HepG2 (cell line): Measurements from ENCODE around the gene CLIC1. TPM values are rescaled to one million over a fixed set of nuclear protein-coding genes. Genes with fewer than 3 reads are reported as not detected.

ENCODE experiments used
- HNF1B ChIP-seq: sonication (generic); formaldehyde crosslinking; IDR thresholded peaks from 2 replicates; pipeline ENCODE4 v1.5.1; 2020; ENCODE audit warnings: mild to moderate bottlenecking, moderate library complexity, missing genetic modification reagents
- KAT8 ChIP-seq: IDR thresholded peaks from 2 replicates; pipeline ENCODE4 v1.6.1; 2016; ENCODE audit warnings: missing genetic modification reagents, missing compliant biosample characterization
- MATR3 ChIP-seq: sonication (generic); formaldehyde crosslinking; IDR thresholded peaks from 2 replicates; pipeline ENCODE4 v1.4.0; 2020; ENCODE audit warnings: missing genetic modification reagents
- MXD1 ChIP-seq: sonication (generic); formaldehyde crosslinking; IDR thresholded peaks from 2 replicates; pipeline ENCODE4 v1.4.0; 2020; ENCODE audit warnings: mild to moderate bottlenecking, missing genetic modification reagents
- MZF1 ChIP-seq: sonication (generic); formaldehyde crosslinking; IDR thresholded peaks from 2 replicates; pipeline ENCODE4 v1.8.1; 2023; ENCODE audit warnings: mild to moderate bottlenecking, missing genetic modification reagents, borderline replicate concordance
- NFIB ChIP-seq: sonication (generic); formaldehyde crosslinking; IDR thresholded peaks from 2 replicates; pipeline ENCODE4 v1.9.0; 2021; ENCODE audit warnings: missing genetic modification reagents, mild to moderate bottlenecking, borderline replicate concordance
- NR2F1 ChIP-seq, 2 experiments: fragments of 450-650 bp in 1 of 2; formaldehyde crosslinking in 1 of 2; IDR thresholded peaks; 2 replicates each; pipeline versions ENCODE4 v1.5.0 to v1.6.1; 2016 to 2020; ENCODE audit warnings: mild to moderate bottlenecking in 1 of 2, missing compliant biosample characterization in 1 of 2, missing genetic modification reagents in 1 of 2, moderate library complexity in 1 of 2
- NRL ChIP-seq: sonication (generic); formaldehyde crosslinking; IDR thresholded peaks from 2 replicates; pipeline ENCODE4 v1.5.0; 2020; ENCODE audit warnings: missing genetic modification reagents, mild to moderate bottlenecking, moderate library complexity, borderline replicate concordance
- PAWR ChIP-seq: sonication (generic); formaldehyde crosslinking; IDR thresholded peaks from 2 replicates; pipeline ENCODE4 v1.4.0; 2020; ENCODE audit warnings: missing genetic modification reagents, mild to moderate bottlenecking, borderline replicate concordance
- POLR2A ChIP-seq, 2 experiments: IDR thresholded peaks; 2 replicates each; pipeline ENCODE4 v1.6.1; 2011; ENCODE audit warnings: low read depth in 2 of 2, low read length in 2 of 2, mild to moderate bottlenecking in 1 of 2, moderate library complexity in 1 of 2; ENCODE audit not compliant: insufficient read depth in 1 of 2
- RBM39 ChIP-seq: fragments of 200-400 bp; formaldehyde crosslinking; IDR thresholded peaks from one replicate; pipeline ENCODE4 v1.6.1; 2018; ENCODE audit warnings: antibody characterized with exemption, mild to moderate bottlenecking, low read depth, low read length; ENCODE audit not compliant: poor library complexity, severe bottlenecking
- STAG1 ChIP-seq: sonication (generic); formaldehyde crosslinking; IDR thresholded peaks from 2 replicates; pipeline ENCODE4 v1.4.0; 2020; ENCODE audit warnings: missing genetic modification reagents
- YY1 ChIP-seq: IDR thresholded peaks from 2 replicates; pipeline ENCODE4 v1.6.1; 2011; ENCODE audit warnings: low read length, low read depth, moderate library complexity, mild to moderate bottlenecking; ENCODE audit not compliant: insufficient read depth, insufficient replicate concordance
- ZKSCAN1 ChIP-seq: fragments of 150-350 bp; IDR thresholded peaks from 2 replicates; pipeline ENCODE4 v1.6.1; 2014; ENCODE audit warnings: low read length
- ZNF615 ChIP-seq: sonication (generic); formaldehyde crosslinking; IDR thresholded peaks from 2 replicates; pipeline ENCODE4 v1.5.0; 2020; ENCODE audit warnings: mild to moderate bottlenecking, missing genetic modification reagents, borderline replicate concordance
- ZNF616 ChIP-seq: sonication (generic); formaldehyde crosslinking; IDR thresholded peaks from 2 replicates; pipeline ENCODE4 v1.5.0; 2020; ENCODE audit warnings: low read depth, mild to moderate bottlenecking, missing genetic modification reagents
- ZNF772 ChIP-seq: sonication (generic); formaldehyde crosslinking; IDR thresholded peaks from 2 replicates; pipeline ENCODE4 v1.5.0; 2020; ENCODE audit warnings: mild to moderate bottlenecking, missing genetic modification reagents
- ZSCAN30 ChIP-seq: sonication (generic); formaldehyde crosslinking; IDR thresholded peaks from 2 replicates; pipeline ENCODE4 v1.5.0; 2020; ENCODE audit warnings: mild to moderate bottlenecking, missing genetic modification reagents
- polyA plus RNA-seq, 8 experiments: library from polyadenylated mRNA; depleted of rRNA in 3 of 8; stranded (reverse) in 7 of 8; unstranded in 1 of 8; fragments of >200 nt; fragmentation: Illumina TruSeq in 4 of 8; extraction: Trizol in 4 of 8; gene quantifications; 2 replicates each; pipeline versions ENCODE4 v1.2.1 to v1.2.3, GENCODE V29; 2011 to 2016; ENCODE audit warnings: low read depth in 4 of 8, missing spikeins in 1 of 8, mixed read lengths in 1 of 8; ENCODE audit not compliant: insufficient read depth in 1 of 8
- total RNA-seq, 5 experiments: library from RNA; depleted of rRNA; stranded (reverse); fragments of >200 nt; fragmentation: Illumina TruSeq; extraction: Trizol; gene quantifications; 2 replicates each; pipeline ENCODE4 v1.2.3, GENCODE V29; 2016; ENCODE audit warnings: low read depth in 1 of 5
- TF ChIP-seq, protein P1 (sequence below): IDR thresholded peaks from 2 replicates; pipeline ENCODE4 v1.6.1; 2018; ENCODE audit warnings: missing genetic modification reagents, mild to moderate bottlenecking, missing compliant biosample characterization
- TF ChIP-seq, protein P2 (sequence below): sonication (generic); formaldehyde crosslinking; conservative IDR thresholded peaks from 2 replicates; pipeline ENCODE4 v1.4.0; 2020; ENCODE audit warnings: mild to moderate bottlenecking, missing genetic modification reagents, moderate library complexity
- TF ChIP-seq, protein P3 (sequence below): sonication (generic); formaldehyde crosslinking; IDR thresholded peaks from 2 replicates; pipeline ENCODE4 v1.4.0; 2020; ENCODE audit warnings: mild to moderate bottlenecking, low read depth, missing genetic modification reagents

Gene CLIC1
- total and polyA plus RNA-seq, 2 of the 13 experiments (the other 11 are each of a cell fraction or from before 2014, with no cell fraction given): 602 to 891 TPM

DNA sequence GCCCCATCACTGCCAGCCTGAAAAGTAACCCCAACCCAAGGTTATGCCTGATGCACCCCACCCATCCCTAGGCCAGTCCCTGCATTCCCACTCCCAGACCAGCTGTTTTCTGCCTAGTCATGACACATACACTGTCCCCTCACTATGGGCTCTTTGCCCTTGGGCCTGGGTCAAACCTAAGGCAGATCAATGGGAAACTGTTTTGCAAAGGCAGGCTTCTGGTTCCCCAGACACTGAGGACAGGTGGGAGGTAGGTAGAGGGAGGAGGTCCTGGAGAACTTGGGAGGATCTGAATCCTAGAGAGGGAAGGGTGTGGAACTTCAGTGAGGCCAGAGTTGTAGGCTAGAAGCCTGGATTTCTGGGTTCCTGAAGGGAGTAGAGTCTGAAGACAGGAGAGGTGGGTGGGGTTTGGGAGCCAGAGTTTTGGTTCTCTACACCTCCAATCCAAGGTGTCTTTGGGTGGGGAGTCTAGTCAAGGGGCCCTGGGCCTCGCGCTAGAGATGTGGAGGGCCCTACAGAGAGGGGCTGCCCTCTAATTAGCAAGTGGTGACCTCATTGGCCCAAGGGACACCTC, 2.0 kb downstream of the CLIC1 start (continued):
- no peak for TF ChIP-seq PAWR (CRISPR knock-in tag)
- TF ChIP-seq, protein P1, sequence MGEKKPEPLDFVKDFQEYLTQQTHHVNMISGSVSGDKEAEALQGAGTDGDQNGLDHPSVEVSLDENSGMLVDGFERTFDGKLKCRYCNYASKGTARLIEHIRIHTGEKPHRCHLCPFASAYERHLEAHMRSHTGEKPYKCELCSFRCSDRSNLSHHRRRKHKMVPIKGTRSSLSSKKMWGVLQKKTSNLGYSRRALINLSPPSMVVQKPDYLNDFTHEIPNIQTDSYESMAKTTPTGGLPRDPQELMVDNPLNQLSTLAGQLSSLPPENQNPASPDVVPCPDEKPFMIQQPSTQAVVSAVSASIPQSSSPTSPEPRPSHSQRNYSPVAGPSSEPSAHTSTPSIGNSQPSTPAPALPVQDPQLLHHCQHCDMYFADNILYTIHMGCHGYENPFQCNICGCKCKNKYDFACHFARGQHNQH: no peak
- TF ChIP-seq NFIB (CRISPR knock-in tag): no peak
- TF ChIP-seq NR2F1 (CRISPR knock-in tag; IDR thresholded peaks at IDR 0.05): peak; percentile 5 to 11; a peak in 1 of 4 replicates
- TF ChIP-seq HNF1B (CRISPR knock-in tag): no peak
- TF ChIP-seq, protein P2, sequence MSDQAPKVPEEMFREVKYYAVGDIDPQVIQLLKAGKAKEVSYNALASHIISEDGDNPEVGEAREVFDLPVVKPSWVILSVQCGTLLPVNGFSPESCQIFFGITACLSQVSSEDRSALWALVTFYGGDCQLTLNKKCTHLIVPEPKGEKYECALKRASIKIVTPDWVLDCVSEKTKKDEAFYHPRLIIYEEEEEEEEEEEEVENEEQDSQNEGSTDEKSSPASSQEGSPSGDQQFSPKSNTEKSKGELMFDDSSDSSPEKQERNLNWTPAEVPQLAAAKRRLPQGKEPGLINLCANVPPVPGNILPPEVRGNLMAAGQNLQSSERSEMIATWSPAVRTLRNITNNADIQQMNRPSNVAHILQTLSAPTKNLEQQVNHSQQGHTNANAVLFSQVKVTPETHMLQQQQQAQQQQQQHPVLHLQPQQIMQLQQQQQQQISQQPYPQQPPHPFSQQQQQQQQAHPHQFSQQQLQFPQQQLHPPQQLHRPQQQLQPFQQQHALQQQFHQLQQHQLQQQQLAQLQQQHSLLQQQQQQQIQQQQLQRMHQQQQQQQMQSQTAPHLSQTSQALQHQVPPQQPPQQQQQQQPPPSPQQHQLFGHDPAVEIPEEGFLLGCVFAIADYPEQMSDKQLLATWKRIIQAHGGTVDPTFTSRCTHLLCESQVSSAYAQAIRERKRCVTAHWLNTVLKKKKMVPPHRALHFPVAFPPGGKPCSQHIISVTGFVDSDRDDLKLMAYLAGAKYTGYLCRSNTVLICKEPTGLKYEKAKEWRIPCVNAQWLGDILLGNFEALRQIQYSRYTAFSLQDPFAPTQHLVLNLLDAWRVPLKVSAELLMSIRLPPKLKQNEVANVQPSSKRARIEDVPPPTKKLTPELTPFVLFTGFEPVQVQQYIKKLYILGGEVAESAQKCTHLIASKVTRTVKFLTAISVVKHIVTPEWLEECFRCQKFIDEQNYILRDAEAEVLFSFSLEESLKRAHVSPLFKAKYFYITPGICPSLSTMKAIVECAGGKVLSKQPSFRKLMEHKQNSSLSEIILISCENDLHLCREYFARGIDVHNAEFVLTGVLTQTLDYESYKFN (CRISPR knock-in tag): 0 out of 2 replicates have a peak, but pooled peaks have one; percentile 27
- TF ChIP-seq, protein P3, sequence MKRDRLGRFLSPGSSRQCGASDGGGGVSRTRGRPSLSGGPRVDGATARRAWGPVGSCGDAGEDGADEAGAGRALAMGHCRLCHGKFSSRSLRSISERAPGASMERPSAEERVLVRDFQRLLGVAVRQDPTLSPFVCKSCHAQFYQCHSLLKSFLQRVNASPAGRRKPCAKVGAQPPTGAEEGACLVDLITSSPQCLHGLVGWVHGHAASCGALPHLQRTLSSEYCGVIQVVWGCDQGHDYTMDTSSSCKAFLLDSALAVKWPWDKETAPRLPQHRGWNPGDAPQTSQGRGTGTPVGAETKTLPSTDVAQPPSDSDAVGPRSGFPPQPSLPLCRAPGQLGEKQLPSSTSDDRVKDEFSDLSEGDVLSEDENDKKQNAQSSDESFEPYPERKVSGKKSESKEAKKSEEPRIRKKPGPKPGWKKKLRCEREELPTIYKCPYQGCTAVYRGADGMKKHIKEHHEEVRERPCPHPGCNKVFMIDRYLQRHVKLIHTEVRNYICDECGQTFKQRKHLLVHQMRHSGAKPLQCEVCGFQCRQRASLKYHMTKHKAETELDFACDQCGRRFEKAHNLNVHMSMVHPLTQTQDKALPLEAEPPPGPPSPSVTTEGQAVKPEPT (CRISPR knock-in tag): no peak
- TF ChIP-seq KAT8 (CRISPR knock-in tag): peak; percentile 33; the same call in 1 of the 2 replicates
- TF ChIP-seq MATR3 (CRISPR knock-in tag): no peak
- no peak for TF ChIP-seq MXD1
- no peak for TF ChIP-seq NRL (CRISPR knock-in tag)
- 0 out of 4 replicates have a peak, but pooled peaks of 1 of the 2 experiments have one; percentile 1 for TF ChIP-seq POLR2A (IDR thresholded peaks at IDR 0.05; ENCODE audit: insufficient read depth in 1 of 2, low read depth in 2 of 2, low read length in 2 of 2)
- no peak for TF ChIP-seq ZSCAN30 (CRISPR knock-in tag)
- TF ChIP-seq ZNF772: no peak
- TF ChIP-seq ZNF616: no peak
- TF ChIP-seq RBM39: no peak
- TF ChIP-seq MZF1 (CRISPR knock-in tag): no peak
- no peak for TF ChIP-seq ZKSCAN1
- TF ChIP-seq ZNF615: no peak
- no peak for TF ChIP-seq STAG1
- no peak for TF ChIP-seq YY1
